NCI-H2029 (cell line): Measurements from ENCODE around the gene AGPAT3.
"Not testable (repeated sequence)": the region's sequence is repeated elsewhere in the genome, so short reads cannot be mapped to it uniquely, and the experiment has no call there.

Experiments
- DNase-seq: peaks from one replicate; lab custom pipeline; 2025; lab: John Stamatoyannopoulos, UW

Gene AGPAT3

GRCh38 chr21:43864962-43865539 lies at the start of gene AGPAT3:
Gene AGPAT3 (plus strand): TSS chr21:43865223. CDS start chr21:43959682, 94,459 bp downstream.
- peak; percentile 33 for DNase-seq

- DNase-seq, result no peak
Observed at GRCh38 chr21:43815991-43816390, 49.0 kb upstream of the AGPAT3 start.

- no peak for DNase-seq
Observed at GRCh38 chr21:43816611-43817071, 48.4 kb upstream of the AGPAT3 start.

- DNase-seq, result no peak
Observed at GRCh38 chr21:43817157-43818086, 47.6 kb upstream of the AGPAT3 start.

- no peak for DNase-seq
Observed at GRCh38 chr21:43818685-43819084, 46.3 kb upstream of the AGPAT3 start.

- no peak for DNase-seq
Observed at GRCh38 chr21:43819511-43820405, 45.3 kb upstream of the AGPAT3 start.

GRCh38 chr21:43820466-43820865 lies 44.6 kb upstream of the AGPAT3 start:
- no peak for DNase-seq

GRCh38 chr21:43822166-43822565 lies 42.9 kb upstream of the AGPAT3 start:
- not testable (repeated sequence) for DNase-seq

- not testable (repeated sequence) for DNase-seq
Observed at GRCh38 chr21:43822741-43823140, 42.3 kb upstream of the AGPAT3 start.

GRCh38 chr21:43824333-43825241 lies 40.4 kb upstream of the AGPAT3 start:
- no peak for DNase-seq

- DNase-seq, result no peak
Observed at GRCh38 chr21:43825242-43825935, 39.6 kb upstream of the AGPAT3 start.

GRCh38 chr21:43825936-43826622 lies 38.9 kb upstream of the AGPAT3 start:
- DNase-seq, result peak; percentile 66

GRCh38 chr21:43826623-43826974 lies 38.4 kb upstream of the AGPAT3 start:
- DNase-seq, result no peak

- no peak for DNase-seq
Observed at GRCh38 chr21:43827015-43827611, 37.9 kb upstream of the AGPAT3 start.

GRCh38 chr21:43829161-43829560 lies 35.9 kb upstream of the AGPAT3 start:
- DNase-seq, result no peak

GRCh38 chr21:43829575-43830119 lies 35.4 kb upstream of the AGPAT3 start:
- no peak for DNase-seq

- DNase-seq, result no peak
Observed at GRCh38 chr21:43832158-43832550, 32.9 kb upstream of the AGPAT3 start.

GRCh38 chr21:43832648-43833047 lies 32.4 kb upstream of the AGPAT3 start:
- no peak for DNase-seq
